ENCODE data around the gene TCEA3.
A peak's percentile ranks its signal among the peaks of the same experiment; 100 is the strongest.

Gene TCEA3

GRCh38 chr1:23367451-23367790, 57.1 kb downstream of the TCEA3 start:
- peak overlapping the region; percentile 84 for H3K9ac ChIP-seq (ENCODE audit: low read length)
- peaks cover 19% of the 10 kb centered on the region for H3K36me3 ChIP-seq (replicated peaks; ENCODE audit: low read depth, low read length)
- H3K4me3 ChIP-seq (ENCODE audit: low read length) = peak overlapping the region; percentile 100
- H3K79me2 ChIP-seq (ENCODE audit: low read length) = peaks cover 12% of the 10 kb centered on the region
- peaks cover 10% of the 10 kb centered on the region for H3K4me1 ChIP-seq (ENCODE audit: low read length)
- no peak overlapping the region for H3K27ac ChIP-seq (ENCODE audit: low read length)
- peak overlapping the region; percentile 97 for H3K4me2 ChIP-seq (ENCODE audit: low read length)
- TF ChIP-seq CTCF (IDR thresholded peaks at IDR 0.05; ENCODE audit: low read depth, low read length) (no peak), EZH2phosphoT487 (IDR thresholded peaks at IDR 0.05; ENCODE audit: low read depth) (no peak)
- H2AFZ ChIP-seq (ENCODE audit: low read depth, low read length) = no peak overlapping the region
- H4K20me1 ChIP-seq (ENCODE audit: insufficient read depth, low read length) = no peaks in the 10 kb centered on the region
- H3K9me3 ChIP-seq (ENCODE audit: insufficient read depth, low read length) = peaks cover 10% of the 10 kb centered on the region; the same call in 1 of the 2 replicates
- H3K27me3 ChIP-seq (ENCODE audit: low read depth, low read length) = no peaks in the 10 kb centered on the region

GRCh38 chr1:23366598-23366997, 58.0 kb downstream of the TCEA3 start:
- Histone ChIP-seq H3K36me3 (replicated peaks; ENCODE audit: low read depth, low read length) (peaks cover 27% of the 10 kb centered on the region), H4K20me1 (ENCODE audit: insufficient read depth, low read length) (no peaks in the 10 kb centered on the region), H3K9me3 (ENCODE audit: insufficient read depth, low read length) (peaks cover 17% of the 10 kb centered on the region; the same call in 1 of the 2 replicates), H3K4me3 (ENCODE audit: low read length) (no peak overlapping the region), H3K4me2 (ENCODE audit: low read length) (no peak overlapping the region), H3K9ac (ENCODE audit: low read length) (no peak overlapping the region), H3K27me3 (ENCODE audit: low read depth, low read length) (no peaks in the 10 kb centered on the region), H3K79me2 (ENCODE audit: low read length) (peaks cover 12% of the 10 kb centered on the region), H3K27ac (ENCODE audit: low read length) (no peak overlapping the region), H2AFZ (ENCODE audit: low read depth, low read length) (no peak overlapping the region), H3K4me1 (ENCODE audit: low read length) (peaks cover 10% of the 10 kb centered on the region)
- no peak for TF ChIP-seq EZH2phosphoT487 (IDR thresholded peaks at IDR 0.05; ENCODE audit: low read depth)
- TF ChIP-seq CTCF (IDR thresholded peaks at IDR 0.05; ENCODE audit: low read depth, low read length) = no peak

DNA sequence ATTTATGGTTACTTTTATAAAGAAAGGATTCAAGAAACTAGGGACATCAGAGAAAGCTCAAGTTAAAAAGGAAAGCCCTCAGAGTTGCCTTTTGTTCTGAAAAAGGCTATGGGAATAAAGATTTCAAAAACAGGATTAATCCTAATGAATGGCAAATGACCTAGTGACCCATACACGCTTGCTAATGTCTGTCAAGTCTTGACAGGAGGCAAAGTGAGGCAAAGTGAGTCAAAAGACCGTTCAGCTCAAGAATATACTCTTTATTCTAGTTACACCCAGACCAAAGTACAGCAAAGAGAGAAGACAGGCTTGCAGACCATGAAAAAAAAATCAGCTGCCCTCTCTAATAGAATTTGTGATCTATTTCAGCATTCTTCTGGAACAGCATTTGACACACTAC, 58.4 kb downstream of the TCEA3 start:
- no peak overlapping the region for H3K4me3 ChIP-seq (ENCODE audit: low read length)
- H3K9me3 ChIP-seq (ENCODE audit: insufficient read depth, low read length) = peaks cover 18% of the 10 kb centered on the region; the same call in 1 of the 2 replicates
- peaks cover 31% of the 10 kb centered on the region for H3K36me3 ChIP-seq (replicated peaks; ENCODE audit: low read depth, low read length)

DNA sequence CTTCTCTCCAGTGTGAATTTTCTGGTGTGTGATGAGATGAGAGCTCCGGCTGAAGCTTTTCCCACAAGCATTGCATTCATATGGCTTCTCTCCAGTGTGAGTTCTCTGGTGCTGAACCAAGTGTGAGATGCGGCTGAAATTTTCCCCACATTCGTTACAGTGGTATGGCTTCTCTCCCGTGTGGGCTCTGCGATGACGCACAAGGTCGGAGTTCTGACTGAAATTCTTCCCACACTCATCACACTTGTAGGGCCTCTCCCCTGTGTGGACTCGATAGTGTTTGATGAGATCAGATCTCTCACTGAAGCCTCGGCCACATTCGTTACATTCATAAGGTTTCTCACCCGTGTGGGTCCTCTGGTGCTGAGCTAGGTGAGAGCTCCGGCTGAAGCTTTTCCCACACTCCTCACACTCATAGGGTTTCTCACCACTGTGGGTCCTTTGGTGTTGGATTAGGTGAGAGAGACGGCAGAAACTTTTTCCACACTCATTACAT, 62.3 kb downstream of the TCEA3 start:
- Histone ChIP-seq H3K4me1 (ENCODE audit: low read length) (peaks cover under 1% of the 10 kb centered on the region), H3K9me3 (ENCODE audit: insufficient read depth, low read length) (peaks cover 20% of the 10 kb centered on the region; the same call in 1 of the 2 replicates), H3K4me3 (ENCODE audit: low read length) (no peak overlapping the region), H3K27me3 (ENCODE audit: low read depth, low read length) (no peaks in the 10 kb centered on the region), H2AFZ (ENCODE audit: low read depth, low read length) (no peak overlapping the region), H4K20me1 (ENCODE audit: insufficient read depth, low read length) (no peaks in the 10 kb centered on the region), H3K79me2 (ENCODE audit: low read length) (no peaks in the 10 kb centered on the region; the same call in 1 of the 2 replicates), H3K27ac (ENCODE audit: low read length) (no peak overlapping the region), H3K9ac (ENCODE audit: low read length) (no peak overlapping the region), H3K4me2 (ENCODE audit: low read length) (no peak overlapping the region), H3K36me3 (replicated peaks; ENCODE audit: low read depth, low read length) (peaks cover 46% of the 10 kb centered on the region)
- TF ChIP-seq CTCF (IDR thresholded peaks at IDR 0.05; ENCODE audit: low read depth, low read length) (no peak), EZH2phosphoT487 (IDR thresholded peaks at IDR 0.05; ENCODE audit: low read depth) (no peak)

More for the DNA sequence above, 58.4 kb downstream of the TCEA3 start:
- TF ChIP-seq EZH2phosphoT487 (IDR thresholded peaks at IDR 0.05; ENCODE audit: low read depth) (no peak), CTCF (IDR thresholded peaks at IDR 0.05; ENCODE audit: low read depth, low read length) (no peak)
- Histone ChIP-seq H3K27ac (ENCODE audit: low read length) (no peak overlapping the region), H4K20me1 (ENCODE audit: insufficient read depth, low read length) (no peaks in the 10 kb centered on the region), H3K27me3 (ENCODE audit: low read depth, low read length) (no peaks in the 10 kb centered on the region), H3K9ac (ENCODE audit: low read length) (no peak overlapping the region), H3K79me2 (ENCODE audit: low read length) (peaks cover 12% of the 10 kb centered on the region), H2AFZ (ENCODE audit: low read depth, low read length) (no peak overlapping the region), H3K4me1 (ENCODE audit: low read length) (peaks cover 10% of the 10 kb centered on the region), H3K4me2 (ENCODE audit: low read length) (no peak overlapping the region)
